ENCODE data around the gene ETS2.
"Not testable (repeated sequence)": the region's sequence is repeated elsewhere in the genome, so short reads cannot be mapped to it uniquely, and the experiment has no call there.

Gene ETS2

GRCh38 chr21:38839328-38840286 is 33.9 kb downstream of the ETS2 start:
- no peak for TF ChIP-seq CTCF (IDR thresholded peaks at IDR 0.05; ENCODE audit: control extremely low read depth, extremely low read depth, low read depth, missing control alignments)
- ChIA-PET CTCF (no interaction called here), POLR2A (no interaction called here)
- DNase-seq (ENCODE audit: extremely low spot score) = no peak

- TF ChIP-seq CTCF (IDR thresholded peaks at IDR 0.05; ENCODE audit: control extremely low read depth, extremely low read depth, low read depth, missing control alignments) = no peak
- no peak for DNase-seq (ENCODE audit: extremely low spot score)
- ChIA-PET POLR2A (no interaction called here), CTCF (no interaction called here)
Measured at GRCh38 chr21:38840456-38841300, 34.9 kb downstream of the ETS2 start.

- no peak for DNase-seq (ENCODE audit: extremely low spot score)
- TF ChIP-seq CTCF (IDR thresholded peaks at IDR 0.05; ENCODE audit: control extremely low read depth, extremely low read depth, low read depth, missing control alignments) = no peak
- CTCF ChIA-PET = no interaction called here
- POLR2A ChIA-PET = no interaction called here
Measured at GRCh38 chr21:38841472-38841871, 35.7 kb downstream of the ETS2 start.

- no peak for DNase-seq (ENCODE audit: extremely low spot score)
- POLR2A ChIA-PET = interaction anchor here (0.6 kb wide), 1 partner anchor 35 kb away, joined by 4 read pairs; no protein-coding TSS in a partner anchor
- no peak for TF ChIP-seq CTCF (IDR thresholded peaks at IDR 0.05; ENCODE audit: control extremely low read depth, extremely low read depth, low read depth, missing control alignments)
- CTCF ChIA-PET = no interaction called here
Measured at GRCh38 chr21:38842079-38842478, 36.4 kb downstream of the ETS2 start.

GRCh38 chr21:38843379-38843778 is 37.6 kb downstream of the ETS2 start:
- CTCF ChIA-PET = interaction anchor here (2.1 kb wide), 1 partner anchor 9 kb away, joined by 5 read pairs; no protein-coding TSS in a partner anchor
- TF ChIP-seq CTCF (IDR thresholded peaks at IDR 0.05; ENCODE audit: control extremely low read depth, extremely low read depth, low read depth, missing control alignments) = no peak
- POLR2A ChIA-PET = no interaction called here
- DNase-seq (ENCODE audit: extremely low spot score) = no peak

- no peak for DNase-seq (ENCODE audit: extremely low spot score)
- CTCF ChIA-PET = interaction anchor here (2.1 kb wide), 1 partner anchor 9 kb away, joined by 5 read pairs; no protein-coding TSS in a partner anchor
- no peak for TF ChIP-seq CTCF (IDR thresholded peaks at IDR 0.05; ENCODE audit: control extremely low read depth, extremely low read depth, low read depth, missing control alignments)
- POLR2A ChIA-PET = no interaction called here
Measured at GRCh38 chr21:38843806-38844503, 38.2 kb downstream of the ETS2 start.

GRCh38 chr21:38845374-38845773 is 39.6 kb downstream of the ETS2 start:
- POLR2A ChIA-PET; DNase-seq (ENCODE audit: extremely low spot score); CTCF ChIA-PET: not testable (repeated sequence)

Data from GM10248 (cell line).